GM12878 (cell line): ENCODE measurements around the gene ASIC1.

Experiments
- CTCF ChIP-seq, 3 experiments: IDR thresholded peaks in 2 of 3; conservative IDR thresholded peaks in 1 of 3; 2 replicates each; pipeline ENCODE4 v1.5.1; 2011; ENCODE audit warnings: low read depth in 3 of 3, low read length in 3 of 3, mild to moderate bottlenecking in 3 of 3, control low read depth in 2 of 3, moderate library complexity in 2 of 3, inconsistent platforms in 1 of 3, mixed read lengths in 1 of 3; ENCODE audit not compliant: control insufficient read depth in 2 of 3, insufficient read depth in 1 of 3; ENCODE audit errors: extremely low read depth in 1 of 3
- EZH2 ChIP-seq: IDR thresholded peaks from 2 replicates; pipeline ENCODE4 v1.6.1; 2012; ENCODE audit warnings: low read depth, mild to moderate bottlenecking, control low read depth, inconsistent platforms, low read length, borderline replicate concordance; ENCODE audit not compliant: control insufficient read depth
- HDAC2 ChIP-seq: fragments of 200-600 bp; sonication (generic); IDR thresholded peaks from 2 replicates; pipeline ENCODE4 v1.6.1; 2017
- RAD21 ChIP-seq: IDR thresholded peaks from 2 replicates; pipeline ENCODE4 v1.6.1; 2011; ENCODE audit warnings: mild to moderate bottlenecking, low read depth, low read length, moderate library complexity; ENCODE audit not compliant: insufficient read depth
- ZSCAN29 ChIP-seq: fragments of 450-650 bp; IDR thresholded peaks from 2 replicates; pipeline ENCODE4 v1.6.1; 2017; ENCODE audit warnings: mild to moderate bottlenecking, moderate library complexity

- no peak for TF ChIP-seq CTCF (IDR thresholded peaks at IDR 0.05 in 2 of 3, conservative IDR thresholded peaks at IDR 0.05 in 1 of 3; ENCODE audit: control insufficient read depth in 2 of 3, extremely low read depth in 1 of 3, insufficient read depth in 1 of 3, low read depth in 3 of 3, low read length in 3 of 3)
- TF ChIP-seq HDAC2 = no peak
- no peak for TF ChIP-seq ZSCAN29
- TF ChIP-seq EZH2 = no peak
- no peak for TF ChIP-seq RAD21
Measured at GRCh38 chr12:50043854-50044253, 13.5 kb upstream of the ASIC1 start.
